ENCODE results near the gene ANKHD1.
"Not testable (repeated sequence)": the region's sequence is repeated elsewhere in the genome, so short reads cannot be mapped to it uniquely, and the experiment has no call there.

ANKHD1 gene

DNA sequence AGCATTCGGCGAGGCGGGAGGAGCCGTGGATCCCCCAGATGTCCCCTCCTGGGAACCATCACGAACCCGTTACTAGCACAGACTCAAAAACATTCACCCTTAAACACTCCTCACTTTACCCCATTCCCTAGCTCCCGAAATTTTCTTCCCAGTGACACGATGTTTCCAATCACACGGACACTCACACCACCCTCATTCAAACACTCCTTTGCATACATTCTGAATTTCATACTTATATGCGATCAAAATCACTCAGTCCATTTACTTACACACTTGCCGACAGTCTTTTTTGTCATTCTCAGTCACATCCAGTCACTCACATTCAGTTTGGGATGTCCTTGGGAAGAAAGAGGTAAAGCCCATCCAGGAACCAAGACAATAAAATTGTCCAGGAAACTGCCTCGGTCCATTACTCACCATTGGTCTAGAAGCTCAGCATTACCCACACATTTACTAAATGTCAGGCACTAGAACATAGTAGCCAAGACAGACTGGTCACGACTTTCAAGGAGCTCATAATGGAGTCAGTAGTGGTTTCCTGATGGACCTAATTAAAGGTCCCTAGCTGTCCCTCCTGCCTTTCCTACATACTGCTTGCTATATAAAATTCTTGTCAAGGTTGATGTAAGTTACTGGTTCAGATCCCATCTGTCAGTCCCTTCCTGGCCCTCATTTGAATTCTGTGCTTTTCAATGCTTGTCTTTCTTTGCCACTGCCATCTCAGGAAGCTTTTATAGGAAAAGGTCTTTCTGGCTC lies 163.6 kb downstream of the ANKHD1 start:
- DNase-seq (ENCODE audit: low spot score): no peak

DNA sequence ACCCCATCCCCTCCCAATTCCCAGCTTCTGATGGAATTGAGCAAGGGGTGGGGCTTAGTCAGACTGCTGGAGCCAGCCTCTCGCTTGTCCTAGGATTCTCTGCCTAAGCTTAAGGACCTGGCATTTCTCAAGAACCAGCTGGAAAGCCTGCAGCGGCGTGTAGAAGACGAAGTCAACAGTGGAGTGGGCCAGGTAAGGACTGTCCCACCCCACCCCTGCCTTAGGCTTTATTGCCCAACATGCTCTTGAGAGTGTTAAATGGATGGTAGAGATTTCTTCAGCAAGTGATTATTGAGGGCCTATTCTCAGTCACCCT lies 164.1 kb downstream of the ANKHD1 start:
- no peak for DNase-seq (ENCODE audit: low spot score)

DNA sequence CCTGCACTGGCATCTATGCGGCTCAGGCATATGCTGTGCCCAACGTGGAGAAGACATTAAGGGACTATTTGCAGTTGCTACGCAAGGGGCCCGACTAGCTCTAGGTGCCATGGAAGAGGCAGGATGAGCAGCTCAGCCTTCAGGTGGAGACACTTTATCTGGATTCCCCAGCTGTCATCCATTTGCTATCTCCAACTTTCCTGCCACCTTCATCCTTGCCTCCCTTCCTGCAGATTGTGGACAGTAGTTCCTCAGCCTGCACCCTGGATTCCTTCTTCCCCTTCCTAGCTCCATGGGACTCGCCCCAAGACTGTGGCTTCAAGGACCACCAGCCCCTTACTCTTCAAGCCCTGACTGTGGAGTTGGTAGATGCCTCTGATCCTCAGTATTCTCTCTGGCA lies 165.0 kb downstream of the ANKHD1 start:
- DNase-seq (ENCODE audit: low spot score): no peak

DNA sequence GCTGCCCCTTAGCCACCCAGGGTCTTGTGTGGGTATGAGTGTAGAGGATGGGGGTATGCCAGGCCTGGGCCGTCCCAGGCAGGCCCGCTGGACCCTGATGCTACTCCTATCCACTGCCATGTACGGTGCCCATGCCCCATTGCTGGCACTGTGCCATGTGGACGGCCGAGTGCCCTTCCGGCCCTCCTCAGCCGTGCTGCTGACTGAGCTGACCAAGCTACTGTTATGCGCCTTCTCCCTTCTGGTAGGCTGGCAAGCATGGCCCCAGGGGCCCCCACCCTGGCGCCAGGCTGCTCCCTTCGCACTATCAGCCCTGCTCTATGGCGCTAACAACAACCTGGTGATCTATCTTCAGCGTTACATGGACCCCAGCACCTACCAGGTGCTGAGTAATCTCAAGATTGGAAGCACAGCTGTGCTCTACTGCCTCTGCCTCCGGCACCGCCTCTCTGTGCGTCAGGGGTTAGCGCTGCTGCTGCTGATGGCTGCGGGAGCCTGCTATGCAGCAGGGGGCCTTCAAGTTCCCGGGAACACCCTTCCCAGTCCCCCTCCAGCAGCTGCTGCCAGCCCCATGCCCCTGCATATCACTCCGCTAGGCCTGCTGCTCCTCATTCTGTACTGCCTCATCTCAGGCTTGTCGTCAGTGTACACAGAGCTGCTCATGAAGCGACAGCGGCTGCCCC lies 165.6 kb downstream of the ANKHD1 start:
- DNase-seq (ENCODE audit: low spot score): no peak

DNA sequence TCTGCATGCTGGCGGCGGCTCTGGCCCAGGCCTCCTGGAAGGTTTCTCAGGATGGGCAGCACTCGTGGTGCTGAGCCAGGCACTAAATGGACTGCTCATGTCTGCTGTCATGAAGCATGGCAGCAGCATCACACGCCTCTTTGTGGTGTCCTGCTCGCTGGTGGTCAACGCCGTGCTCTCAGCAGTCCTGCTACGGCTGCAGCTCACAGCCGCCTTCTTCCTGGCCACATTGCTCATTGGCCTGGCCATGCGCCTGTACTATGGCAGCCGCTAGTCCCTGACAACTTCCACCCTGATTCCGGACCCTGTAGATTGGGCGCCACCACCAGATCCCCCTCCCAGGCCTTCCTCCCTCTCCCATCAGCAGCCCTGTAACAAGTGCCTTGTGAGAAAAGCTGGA lies 166.2 kb downstream of the ANKHD1 start:
- DNase-seq (ENCODE audit: low spot score): no peak

DNA sequence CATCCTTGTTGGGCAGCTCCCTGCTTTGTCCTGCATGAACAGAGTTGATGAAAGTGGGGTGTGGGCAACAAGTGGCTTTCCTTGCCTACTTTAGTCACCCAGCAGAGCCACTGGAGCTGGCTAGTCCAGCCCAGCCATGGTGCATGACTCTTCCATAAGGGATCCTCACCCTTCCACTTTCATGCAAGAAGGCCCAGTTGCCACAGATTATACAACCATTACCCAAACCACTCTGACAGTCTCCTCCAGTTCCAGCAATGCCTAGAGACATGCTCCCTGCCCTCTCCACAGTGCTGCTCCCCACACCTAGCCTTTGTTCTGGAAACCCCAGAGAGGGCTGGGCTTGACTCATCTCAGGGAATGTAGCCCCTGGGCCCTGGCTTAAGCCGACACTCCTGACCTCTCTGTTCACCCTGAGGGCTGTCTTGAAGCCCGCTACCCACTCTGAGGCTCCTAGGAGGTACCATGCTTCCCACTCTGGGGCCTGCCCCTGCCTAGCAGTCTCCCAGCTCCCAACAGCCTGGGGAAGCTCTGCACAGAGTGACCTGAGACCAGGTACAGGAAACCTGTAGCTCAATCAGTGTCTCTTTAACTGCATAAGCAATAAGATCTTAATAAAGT lies 166.9 kb downstream of the ANKHD1 start:
- no peak for DNase-seq (ENCODE audit: low spot score)

DNA sequence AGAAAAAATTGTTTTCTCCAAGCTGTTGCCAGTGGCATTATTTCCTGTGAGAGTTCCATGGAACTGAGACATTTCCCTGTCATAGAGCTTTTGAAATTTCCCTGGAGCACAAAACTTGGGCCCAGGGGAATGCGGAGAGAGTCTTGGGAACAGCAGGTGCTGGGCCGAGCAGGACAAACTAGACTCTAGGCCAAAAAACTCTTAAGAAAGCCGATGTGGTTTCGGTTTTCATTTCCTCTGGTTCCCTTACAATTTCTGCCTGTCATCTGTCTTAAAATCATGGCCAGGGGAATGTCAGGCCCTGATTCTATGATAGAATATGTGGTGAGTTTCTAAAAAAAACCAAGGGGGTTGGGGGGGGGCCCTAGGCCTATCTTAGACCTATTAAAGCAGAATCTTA lies 167.6 kb downstream of the ANKHD1 start:
- DNase-seq (ENCODE audit: low spot score): no peak

DNA sequence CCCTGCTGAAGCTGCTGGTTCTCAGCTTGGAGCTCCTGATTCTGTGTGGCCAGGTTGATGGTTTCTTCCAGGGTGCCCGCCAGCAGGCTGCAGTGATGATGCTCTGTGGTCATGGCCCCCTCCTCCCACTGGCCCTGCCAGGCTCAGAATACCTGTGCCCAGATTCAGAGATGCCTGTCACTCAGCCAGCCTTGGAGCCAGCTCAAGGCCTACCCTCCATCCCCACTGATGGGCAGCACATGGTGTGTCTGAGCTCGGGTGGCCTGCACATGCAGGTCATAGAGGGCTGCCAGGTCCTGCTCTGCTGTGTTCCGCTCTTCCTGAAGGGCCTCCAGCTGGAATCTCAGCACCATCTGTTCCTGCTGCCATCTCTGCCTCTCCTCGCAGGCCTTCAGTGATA lies 168.4 kb downstream of the ANKHD1 start:
- no peak for DNase-seq (ENCODE audit: low spot score)

DNA sequence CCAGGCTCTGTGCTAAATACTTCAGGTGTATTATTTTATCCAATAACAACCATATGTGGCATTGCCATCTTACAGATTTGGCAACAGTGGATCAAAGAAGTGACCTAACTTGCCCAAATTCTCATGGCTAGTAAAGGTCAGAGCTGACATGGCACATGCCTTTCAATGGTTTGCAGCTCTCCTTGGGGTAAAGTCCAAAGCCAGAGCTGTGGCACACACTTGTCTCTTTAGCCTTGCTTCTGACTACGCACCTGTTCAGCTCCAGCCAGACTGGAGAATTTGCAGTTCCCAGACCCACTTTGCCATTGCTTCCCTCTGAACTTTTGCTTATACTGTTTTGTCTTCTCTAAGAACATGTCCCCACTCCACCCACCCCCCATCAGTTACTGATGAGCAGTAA lies 168.9 kb downstream of the ANKHD1 start:
- no peak for DNase-seq (ENCODE audit: low spot score)

DNA sequence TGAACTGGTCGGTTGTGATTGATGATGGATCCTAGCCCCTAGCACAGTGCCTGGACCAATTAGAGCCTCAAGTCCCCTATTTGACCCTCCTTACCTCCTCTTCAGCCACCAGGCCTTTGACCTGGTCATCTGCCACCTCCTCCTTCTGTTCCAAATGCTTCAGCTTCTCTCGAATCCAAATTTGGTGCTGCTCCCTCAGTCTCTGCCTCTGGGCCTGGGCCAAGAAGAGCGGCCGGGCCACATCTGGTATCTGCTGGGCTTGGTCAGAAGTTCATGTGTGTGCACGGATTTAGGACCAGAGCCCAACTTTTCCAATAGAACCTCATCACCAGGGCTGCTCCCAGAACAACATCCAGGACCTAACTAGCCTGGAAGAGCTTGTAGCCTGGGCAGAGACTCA lies 169.5 kb downstream of the ANKHD1 start:
- DNase-seq (ENCODE audit: low spot score): no peak

DNA sequence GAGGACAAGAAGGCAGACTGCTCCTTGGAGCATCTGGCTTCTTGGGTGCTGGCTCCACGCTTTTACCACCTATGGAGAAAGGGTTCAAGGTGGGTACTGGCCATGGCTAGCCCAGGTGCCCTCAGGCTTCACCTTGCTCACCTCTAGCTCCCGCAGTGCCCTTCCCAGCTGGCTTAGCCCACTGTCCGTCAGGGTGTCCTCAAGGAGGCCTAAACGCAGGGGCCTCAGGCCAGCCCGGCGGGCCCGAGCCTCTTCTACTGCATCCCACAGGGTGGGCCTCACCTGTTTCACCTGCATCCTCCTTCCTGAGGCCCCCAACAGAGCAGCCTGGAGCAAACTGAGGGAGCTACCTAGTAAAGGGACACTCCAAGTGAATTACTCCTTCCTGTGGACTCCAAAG lies 172.1 kb downstream of the ANKHD1 start:
- DNase-seq (ENCODE audit: low spot score): no peak

DNA sequence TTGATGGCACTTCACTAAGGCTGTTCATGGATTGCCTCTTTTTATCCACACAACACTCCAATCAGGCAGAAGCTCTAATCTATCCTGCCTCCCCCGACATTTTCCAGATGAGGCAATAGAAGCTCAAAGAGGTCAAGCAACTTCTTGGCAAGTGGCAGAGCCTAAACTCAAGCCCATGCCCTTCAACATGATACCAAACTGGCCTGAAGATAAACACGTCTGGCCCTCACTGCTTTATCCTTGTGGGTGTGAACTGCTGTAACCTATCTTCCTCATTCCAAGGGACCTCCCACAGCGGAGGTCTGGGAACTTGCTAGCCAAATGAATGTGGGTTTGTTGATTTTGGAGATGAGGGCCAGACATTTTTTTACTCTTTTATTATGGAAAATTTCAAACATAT lies 172.5 kb downstream of the ANKHD1 start:
- DNase-seq (ENCODE audit: low spot score): no peak

DNA sequence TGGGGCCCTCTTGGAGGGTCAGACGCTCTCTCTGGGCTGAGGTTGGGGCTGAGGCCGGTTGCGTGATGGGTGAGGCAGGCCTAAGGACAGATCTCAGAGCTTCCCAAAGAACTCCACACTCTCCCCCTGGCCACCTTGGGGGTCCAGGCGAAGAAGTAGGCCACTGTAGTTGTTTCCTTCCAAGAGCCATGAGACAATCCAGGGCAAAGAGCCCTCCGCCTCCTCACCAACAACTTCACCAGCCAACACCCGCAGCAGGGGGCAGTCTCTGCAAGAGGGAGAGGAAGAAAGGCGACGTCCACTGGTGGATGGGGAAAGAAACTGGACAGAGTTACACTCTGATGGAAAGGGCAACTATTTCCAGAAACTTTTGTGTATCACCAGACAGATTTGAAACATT lies 173.7 kb downstream of the ANKHD1 start:
- no peak for DNase-seq (ENCODE audit: low spot score)

DNA sequence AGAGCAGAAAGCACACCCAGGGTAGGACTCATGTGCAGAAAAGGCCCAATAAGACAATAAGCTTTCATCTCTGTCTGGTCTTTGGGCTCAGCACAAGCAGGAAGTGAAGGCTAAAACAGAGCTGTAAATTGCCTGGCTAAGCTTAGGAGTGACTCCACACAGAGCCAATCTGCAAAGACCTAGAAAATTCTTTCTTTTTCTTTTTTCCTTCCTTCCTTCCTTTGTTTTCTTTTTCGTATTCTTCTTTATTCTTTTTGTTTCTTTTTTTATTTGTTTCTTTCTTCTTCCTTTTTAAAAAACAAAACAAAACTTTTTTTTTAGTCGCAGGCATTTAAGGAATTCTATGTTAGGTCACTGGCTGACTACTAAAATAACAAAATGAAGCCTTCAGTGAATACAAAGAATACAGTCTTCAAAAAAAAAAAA lies 175.2 kb downstream of the ANKHD1 start:
- no peak for DNase-seq (ENCODE audit: low spot score)

DNA sequence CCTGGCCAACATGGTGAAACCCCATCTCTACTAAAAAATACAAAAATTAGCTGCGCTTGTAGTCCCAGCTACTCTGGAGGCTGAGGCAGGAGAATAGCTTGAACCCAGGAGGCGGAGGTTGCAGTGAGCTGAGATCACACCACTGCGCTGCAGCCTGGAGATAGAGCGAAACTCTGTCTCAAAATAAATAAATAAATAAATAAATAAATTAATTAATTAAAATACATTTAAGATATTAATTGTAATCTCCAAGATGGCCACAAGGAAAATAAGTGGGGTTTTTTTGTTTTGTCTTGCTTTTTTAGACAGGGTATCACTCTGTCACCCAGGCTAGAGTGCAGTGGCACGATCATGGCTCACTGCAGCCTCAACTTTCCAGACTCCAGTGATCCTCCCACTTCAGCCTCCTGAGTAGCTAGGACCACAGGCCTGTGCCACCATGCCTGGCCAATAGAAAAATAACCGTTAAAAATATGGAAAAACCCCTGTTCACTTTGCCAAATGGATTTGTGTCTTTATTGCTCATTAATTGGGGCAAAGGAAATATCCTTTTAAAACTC lies 177.6 kb downstream of the ANKHD1 start:
- DNase-seq (ENCODE audit: low spot score): not testable (repeated sequence)

DNA sequence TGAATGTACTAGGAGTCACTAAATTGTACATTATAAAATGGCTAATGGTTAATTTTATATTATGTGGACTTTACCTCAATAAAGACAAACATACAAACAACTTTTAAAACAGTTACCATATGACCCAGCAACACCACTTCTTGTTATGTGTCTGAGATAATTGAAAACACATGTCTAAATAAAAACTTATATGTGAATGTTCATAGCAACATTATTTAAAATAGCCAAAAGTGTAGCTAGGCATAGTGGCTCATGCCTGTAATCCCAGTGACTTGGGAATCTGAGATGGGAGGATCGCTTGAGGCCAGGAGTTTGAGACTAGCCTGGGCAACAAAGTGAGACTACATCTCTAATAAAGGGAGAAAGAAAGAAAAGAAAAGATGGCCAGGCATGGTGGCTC lies 185.9 kb downstream of the ANKHD1 start:
- DNase-seq (ENCODE audit: low spot score): no peak

DNA sequence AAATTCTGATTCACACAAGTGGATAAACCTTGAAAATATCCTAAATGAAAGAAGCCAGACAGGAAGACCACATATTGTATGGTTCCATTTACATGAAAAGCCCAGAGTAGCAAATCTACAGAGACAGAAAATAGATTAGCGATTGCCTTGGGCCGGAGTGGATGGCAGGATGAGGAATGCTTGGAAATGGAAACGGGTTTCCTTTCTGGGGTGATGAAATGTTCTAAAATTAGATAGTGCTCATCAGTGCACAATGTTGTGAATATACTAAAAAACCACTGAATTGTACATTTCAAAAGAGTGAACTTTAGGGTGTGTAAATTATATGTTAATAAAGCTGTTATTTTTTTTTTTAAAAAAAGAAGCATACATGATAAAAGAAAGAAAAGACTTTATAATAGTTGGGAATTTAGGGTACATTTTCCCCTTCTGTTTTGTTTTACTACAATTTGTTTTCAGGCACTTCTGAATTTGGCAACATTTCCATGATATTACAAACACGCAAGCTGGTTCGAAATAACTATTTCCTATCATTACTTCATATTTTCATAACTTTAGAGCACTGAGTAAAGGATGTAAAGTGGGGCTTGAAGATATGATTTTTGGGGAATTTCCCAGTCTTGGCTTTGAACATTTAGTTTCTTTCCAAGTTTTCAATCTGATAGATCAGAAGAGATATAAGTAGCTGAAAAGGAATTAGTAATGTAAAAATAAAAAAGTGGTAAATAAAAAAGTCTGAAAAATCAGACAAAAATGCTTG lies 186.9 kb downstream of the ANKHD1 start:
- DNase-seq (ENCODE audit: low spot score): no peak

All from ecto neural progenitor cell (in vitro differentiated cells).